Measurements from ENCODE around the gene ANKS3. TPM values are rescaled to one million over a fixed set of nuclear protein-coding genes. Genes with fewer than 3 reads are reported as not detected.

ANKS3 gene
- total and polyA plus RNA-seq, 7 donors = 3.9 to 30.7 (median 20.8) TPM

DNA sequence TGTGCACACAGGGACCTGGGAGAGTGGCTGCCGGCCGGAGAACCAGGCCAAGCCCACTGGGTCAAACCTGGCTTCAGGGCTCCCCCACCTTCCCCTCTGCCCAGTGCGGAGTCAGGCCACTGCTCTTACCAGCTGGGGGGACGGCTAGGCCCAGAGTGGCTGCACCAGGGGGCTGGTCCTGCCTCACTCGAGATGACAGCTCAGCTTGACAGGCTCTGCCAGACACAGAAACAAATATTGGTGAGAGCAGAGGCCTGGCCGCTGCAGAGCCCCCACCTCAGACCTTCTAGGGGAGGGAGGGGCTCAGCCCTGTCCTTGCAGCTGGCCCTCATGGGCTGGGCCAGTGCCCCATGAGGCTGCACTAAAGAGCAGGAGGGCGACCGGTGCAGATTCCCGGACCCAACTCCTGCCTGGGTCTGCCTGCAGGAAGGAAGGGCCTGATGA is 36.2 kb downstream of the ANKS3 start:
- TF ChIP-seq, protein P1, sequence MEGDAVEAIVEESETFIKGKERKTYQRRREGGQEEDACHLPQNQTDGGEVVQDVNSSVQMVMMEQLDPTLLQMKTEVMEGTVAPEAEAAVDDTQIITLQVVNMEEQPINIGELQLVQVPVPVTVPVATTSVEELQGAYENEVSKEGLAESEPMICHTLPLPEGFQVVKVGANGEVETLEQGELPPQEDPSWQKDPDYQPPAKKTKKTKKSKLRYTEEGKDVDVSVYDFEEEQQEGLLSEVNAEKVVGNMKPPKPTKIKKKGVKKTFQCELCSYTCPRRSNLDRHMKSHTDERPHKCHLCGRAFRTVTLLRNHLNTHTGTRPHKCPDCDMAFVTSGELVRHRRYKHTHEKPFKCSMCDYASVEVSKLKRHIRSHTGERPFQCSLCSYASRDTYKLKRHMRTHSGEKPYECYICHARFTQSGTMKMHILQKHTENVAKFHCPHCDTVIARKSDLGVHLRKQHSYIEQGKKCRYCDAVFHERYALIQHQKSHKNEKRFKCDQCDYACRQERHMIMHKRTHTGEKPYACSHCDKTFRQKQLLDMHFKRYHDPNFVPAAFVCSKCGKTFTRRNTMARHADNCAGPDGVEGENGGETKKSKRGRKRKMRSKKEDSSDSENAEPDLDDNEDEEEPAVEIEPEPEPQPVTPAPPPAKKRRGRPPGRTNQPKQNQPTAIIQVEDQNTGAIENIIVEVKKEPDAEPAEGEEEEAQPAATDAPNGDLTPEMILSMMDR (IDR thresholded peaks at IDR 0.05) = no peak
- TF ChIP-seq POLR2AphosphoS5 (IDR thresholded peaks at IDR 0.05) = no peak
- TF ChIP-seq EP300 (IDR thresholded peaks at IDR 0.05) = no peak
- no peak for TF ChIP-seq POLR2A (IDR thresholded peaks at IDR 0.05)
- Histone ChIP-seq H3K4me1 (peaks cover 0 to 33% (median 25%) of the 10 kb centered on the region in 4 donors), H3K9me3 (no peaks in the 10 kb centered on the region), H3K4me3 (no peak overlapping the region), H3K27ac (no peak overlapping the region), H3K27me3 (no peaks in the 10 kb centered on the region), H3K36me3 (peaks cover 27 to 76% (median 39%) of the 10 kb centered on the region in 4 donors)
- DNase-seq = no peak
- intact Hi-C loops (cut with DNase I) = no loop called here
- WGBS, 2 donors = 89 to 92% methylated on average over 9 of the region's 9 CpGs

DNA sequence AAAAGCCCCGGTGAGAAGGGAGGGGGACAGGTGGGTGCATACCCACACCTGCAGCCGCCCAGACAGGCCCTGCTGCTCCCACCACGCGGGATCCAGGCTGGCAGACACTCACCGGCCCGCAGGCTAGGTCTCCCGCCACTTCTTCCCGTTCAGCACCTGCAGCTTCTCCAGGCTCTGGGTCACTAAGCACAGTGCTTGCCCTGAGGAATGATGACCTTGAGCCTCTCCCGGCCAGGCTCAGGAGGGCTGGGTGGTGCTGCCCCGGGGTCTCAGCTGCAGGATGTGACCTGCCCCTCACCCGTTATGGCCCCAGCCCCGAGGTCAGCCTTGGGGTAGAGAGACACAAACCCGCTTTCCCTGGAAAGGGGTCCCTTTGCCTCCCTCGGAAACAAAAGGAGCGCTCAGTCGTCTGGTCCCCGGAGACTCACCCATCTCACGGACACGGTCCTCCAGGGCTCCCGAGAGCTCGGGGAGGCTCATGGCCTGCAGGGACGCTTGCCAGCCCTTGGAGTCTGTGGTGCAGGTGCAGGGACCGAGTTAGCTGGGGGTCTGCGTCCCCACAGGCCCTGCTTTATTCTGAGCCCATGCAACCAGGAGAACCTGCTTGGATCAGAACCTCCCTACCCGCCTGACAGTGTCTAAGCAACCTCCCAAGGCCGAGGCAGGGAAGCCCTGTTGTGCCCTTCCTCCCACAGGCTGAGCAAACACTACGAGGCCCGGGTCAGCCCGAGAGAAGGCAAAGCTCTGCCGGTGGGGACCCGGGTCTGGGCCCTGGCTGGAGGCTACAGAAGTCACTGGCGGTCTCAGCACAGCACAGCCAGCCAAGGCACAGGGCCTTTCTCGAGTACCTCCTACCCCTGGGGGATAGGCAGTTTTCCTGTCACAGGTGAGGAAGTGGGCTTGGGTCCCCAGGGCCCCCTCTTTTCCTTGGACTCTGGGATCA is 36.9 kb downstream of the ANKS3 start:
- 80 to 86% methylated on average over 33 of the region's 33 CpGs for WGBS, 2 donors
- Histone ChIP-seq H3K4me3 (no peak overlapping the region), H3K27me3 (no peaks in the 10 kb centered on the region), H3K36me3 (peaks cover 27 to 69% (median 38%) of the 10 kb centered on the region in 4 donors), H3K9me3 (no peaks in the 10 kb centered on the region), H3K27ac (peak overlapping the region in 2 of 4 donors; percentile 43 to 89), H3K4me1 (peaks cover 0 to 38% (median 31%) of the 10 kb centered on the region in 4 donors)
- TF ChIP-seq POLR2A (IDR thresholded peaks at IDR 0.05) (no peak), POLR2AphosphoS5 (IDR thresholded peaks at IDR 0.05) (no peak), EP300 (IDR thresholded peaks at IDR 0.05) (no peak)
- TF ChIP-seq, protein P1 (IDR thresholded peaks at IDR 0.05) = no peak
- intact Hi-C loops (cut with DNase I) = no loop called here
- no peak for DNase-seq

DNA sequence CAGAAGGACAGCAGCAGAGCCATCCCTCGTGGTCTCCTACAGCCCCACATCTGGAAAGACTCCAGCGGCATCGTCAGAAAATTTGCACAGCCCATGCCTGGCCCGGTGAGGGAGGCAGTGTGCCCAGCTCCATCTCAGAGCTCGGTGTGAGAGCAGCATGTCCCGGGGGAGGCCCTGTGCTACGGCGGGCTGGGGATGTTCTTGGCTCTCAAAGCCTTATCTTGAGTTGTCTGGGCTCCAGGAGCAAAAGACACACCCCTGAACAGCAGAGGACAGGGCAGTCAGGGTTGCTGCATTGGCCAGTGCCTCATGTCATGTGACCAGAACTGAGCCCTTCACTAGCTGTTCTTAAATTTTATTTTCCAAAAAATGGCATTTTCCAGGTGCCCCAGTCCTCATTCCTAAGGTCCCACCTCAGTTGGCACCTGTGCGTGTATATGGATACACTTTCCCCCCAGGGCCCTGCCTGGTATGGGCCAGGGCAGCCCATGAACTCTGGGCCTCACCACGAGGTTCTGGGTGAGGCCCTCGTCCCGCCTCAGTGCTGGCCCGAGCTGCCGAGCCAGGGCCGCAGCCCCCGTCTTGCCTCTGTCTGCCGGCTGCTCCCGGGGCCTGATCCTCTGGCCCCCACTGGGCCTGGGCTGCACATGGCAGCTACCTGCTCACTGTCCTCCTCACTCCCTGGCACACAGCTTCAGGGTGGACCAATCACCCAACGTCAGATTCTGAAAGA is 37.7 kb downstream of the ANKS3 start:
- H3K9me3 ChIP-seq = no peaks in the 10 kb centered on the region
- no peak for TF ChIP-seq EP300 (IDR thresholded peaks at IDR 0.05)
- no peak for TF ChIP-seq POLR2A (IDR thresholded peaks at IDR 0.05)
- TF ChIP-seq, protein P1 (IDR thresholded peaks at IDR 0.05) = no peak
- TF ChIP-seq POLR2AphosphoS5 (IDR thresholded peaks at IDR 0.05) = no peak
- H3K27me3 ChIP-seq = no peaks in the 10 kb centered on the region
- H3K4me1 ChIP-seq = peaks cover 0 to 38% (median 32%) of the 10 kb centered on the region in 4 donors
- H3K27ac ChIP-seq = peak overlapping the region in 3 of 4 donors; percentile 43 to 93 (median 89)
- WGBS, 2 donors = 67 to 79% methylated on average over 19 of the region's 19 CpGs
- intact Hi-C loops (cut with DNase I) = no loop called here
- no peak overlapping the region for H3K4me3 ChIP-seq
- H3K36me3 ChIP-seq = peaks cover 26 to 60% (median 31%) of the 10 kb centered on the region in 4 donors
- DNase-seq = peak; percentile 84

- Histone ChIP-seq H3K9me3 (no peaks in the 10 kb centered on the region), H3K27ac (peak overlapping the region; percentile 88 to 93 (median 91)), H3K4me3 (no peak overlapping the region), H3K27me3 (no peaks in the 10 kb centered on the region), H3K4me1 (peaks cover 0 to 38% (median 32%) of the 10 kb centered on the region in 4 donors), H3K36me3 (peaks cover 19 to 53% (median 27%) of the 10 kb centered on the region in 4 donors)
- TF ChIP-seq POLR2AphosphoS5 (IDR thresholded peaks at IDR 0.05) (no peak), POLR2A (IDR thresholded peaks at IDR 0.05) (no peak), EP300 (IDR thresholded peaks at IDR 0.05) (no peak)
- TF ChIP-seq, protein P1 (IDR thresholded peaks at IDR 0.05) = no peak
- 49 to 65% methylated on average over 12 of the region's 12 CpGs for WGBS, 2 donors
- no peak for DNase-seq
- intact Hi-C loops (cut with DNase I) = no loop called here
Observed at GRCh38 chr16:4695473-4696171, 38.4 kb downstream of the ANKS3 start.
